Pons (tissue), 1 donor: Measurements from ENCODE around the gene TXNRD2.
"Not testable (repeated sequence)": the region's sequence is repeated elsewhere in the genome, so short reads cannot be mapped to it uniquely, and the experiment has no call there.

Experiments
- DNase-seq: peaks from one replicate; pipeline ENCODE4 v3.0.0-alpha.2; 2016; ENCODE audit warnings: low spot score

Gene TXNRD2

GRCh38 chr22:19844377-19845053, 97.1 kb downstream of the TXNRD2 start:
- peak; percentile 38 for DNase-seq

- no peak for DNase-seq
Observed at GRCh38 chr22:19843857-19844376, 97.7 kb downstream of the TXNRD2 start.

GRCh38 chr22:19843107-19843856, 98.3 kb downstream of the TXNRD2 start:
- no peak for DNase-seq

GRCh38 chr22:19842393-19843106, 99.1 kb downstream of the TXNRD2 start:
- DNase-seq = no peak

GRCh38 chr22:19841641-19842392, 99.8 kb downstream of the TXNRD2 start:
- no peak for DNase-seq

GRCh38 chr22:19840955-19841640, 100.5 kb downstream of the TXNRD2 start:
- no peak for DNase-seq

GRCh38 chr22:19840059-19840458, 101.6 kb downstream of the TXNRD2 start:
- DNase-seq = no peak

- no peak for DNase-seq
Observed at GRCh38 chr22:19837915-19838314, 103.7 kb downstream of the TXNRD2 start.

- no peak for DNase-seq
Observed at GRCh38 chr22:19836512-19836911, 105.1 kb downstream of the TXNRD2 start.

GRCh38 chr22:19834599-19834998, 107.0 kb downstream of the TXNRD2 start:
- no peak for DNase-seq

- not testable (repeated sequence) for DNase-seq
Observed at GRCh38 chr22:19833327-19833726, 108.3 kb downstream of the TXNRD2 start.

GRCh38 chr22:19832476-19833108, 109.0 kb downstream of the TXNRD2 start:
- DNase-seq = no peak

GRCh38 chr22:19831979-19832378, 109.6 kb downstream of the TXNRD2 start:
- not testable (repeated sequence) for DNase-seq

- no peak for DNase-seq
Observed at GRCh38 chr22:19831016-19831415, 110.6 kb downstream of the TXNRD2 start.

GRCh38 chr22:19828035-19828401, 113.6 kb downstream of the TXNRD2 start:
- no peak for DNase-seq

- DNase-seq = no peak
Observed at GRCh38 chr22:19827341-19828034, 114.1 kb downstream of the TXNRD2 start.

GRCh38 chr22:19826619-19826950, 115.0 kb downstream of the TXNRD2 start:
- DNase-seq = no peak

- DNase-seq = no peak
Observed at GRCh38 chr22:19825904-19826618, 115.6 kb downstream of the TXNRD2 start.
